HCT116 (cell line): ENCODE measurements around the gene LOXHD1. TPM values are rescaled to one million over a fixed set of nuclear protein-coding genes. Genes with fewer than 3 reads are reported as not detected.

Experiments used
- ATAC-seq: fragments of 200-7000 bp; cut with Tn5 transposase; 2 replicates; pipeline ENCODE4 v1.9.1; 2020; ENCODE audit warnings: mild to moderate bottlenecking, moderate library complexity
- BruUV-seq: library from RNA; stranded (reverse); fragments of 400-500 nt; replicated peaks from 2 replicates; lab custom pipeline; 2021; lab: Mats Ljungman, UMichigan
- CTCF ChIA-PET: fragments of 300-600 bp; sonication (Branson Sonifier 250); formaldehyde crosslinking; loops from one replicate; lab custom pipeline; 2021; ENCODE audit warnings: antibody characterized with exemption; lab: Charles Lee
- POLR2A ChIA-PET: fragments of 300-600, 350-600 bp; sonication (Branson Sonifier 250); formaldehyde crosslinking; loops from one replicate; lab custom pipeline; 2021; ENCODE audit warnings: antibody characterized with exemption; lab: Charles Lee
- RAD21 ChIA-PET, 2 experiments: fragments of 300-600 bp; sonication (Branson Sonifier 250); formaldehyde crosslinking; loops; one replicate each; lab custom pipeline; 2023; ENCODE audit warnings: low total read pairs in 2 of 2; ENCODE audit not compliant: uncharacterized antibody in 2 of 2, unreplicated experiment in 2 of 2, low non-redundant PET in 1 of 2; lab: Charles Lee
- DNase-seq: peaks from one replicate; pipeline ENCODE4 v3.0.0-alpha.2; 2010; ENCODE audit warnings: low read depth, low spot score
- H2AFZ ChIP-seq: fragments of 200-600 bp; shearing (Covaris generic), sonication (generic); 2 replicates; pipeline ENCODE4 v1.6.1; 2017; ENCODE audit warnings: low read depth, mixed run types, mixed read lengths, antibody characterized with exemption, low read length; ENCODE audit not compliant: poor library complexity, severe bottlenecking
- H3K27ac ChIP-seq: 2 replicates; pipeline ENCODE4 v1.5.1; 2012; ENCODE audit warnings: low read depth, low read length
- H3K27me3 ChIP-seq: fragments of 200-600 bp; sonication (generic); 2 replicates; pipeline ENCODE4 v1.6.1; 2016; ENCODE audit warnings: mixed run types, low read length, mixed read lengths; ENCODE audit not compliant: insufficient read depth
- H3K36me3 ChIP-seq, 2 experiments: fragments of 200-500 bp in 1 of 2; fragments of 200-600 bp in 1 of 2; sonication (Bioruptor generic) in 1 of 2; sonication (generic) in 1 of 2; 2 replicates each; pipeline versions ENCODE4 v1.5.1 to v1.6.1; 2014 to 2016; ENCODE audit warnings: low read length in 2 of 2, inconsistent platforms in 1 of 2, mixed read lengths in 1 of 2, mixed run types in 1 of 2; ENCODE audit not compliant: insufficient read depth in 2 of 2, control insufficient read depth in 1 of 2
- H3K4me1 ChIP-seq, 2 experiments: fragments of 200-600 bp in 1 of 2; sonication (generic) in 1 of 2; 2 replicates each; pipeline versions ENCODE4 v1.5.1 to v1.6.1; 2012 to 2017; ENCODE audit warnings: low read length in 2 of 2, inconsistent platforms in 1 of 2, mild to moderate bottlenecking in 1 of 2, mixed read lengths in 1 of 2, mixed run types in 1 of 2, moderate library complexity in 1 of 2; ENCODE audit not compliant: insufficient read depth in 2 of 2, control insufficient read depth in 1 of 2
- H3K4me2 ChIP-seq: fragments of 200-600 bp; sonication (generic); 2 replicates; pipeline ENCODE4 v1.6.1; 2017; ENCODE audit warnings: mixed run types, low read length, mixed read lengths
- H3K4me3 ChIP-seq, 2 experiments: fragments of 200-600 bp in 1 of 2; sonication (generic) in 1 of 2; replicated peaks in 1 of 2; 2 replicates each; pipeline ENCODE4 v1.5.1; 2011 to 2016; ENCODE audit warnings: low read length in 2 of 2, control low read depth in 1 of 2, low read depth in 1 of 2, mild to moderate bottlenecking in 1 of 2, mixed read lengths in 1 of 2, mixed run types in 1 of 2
- H3K79me2 ChIP-seq: fragments of 200-600 bp; sonication (generic); 2 replicates; pipeline ENCODE4 v1.6.1; 2017; ENCODE audit warnings: mild to moderate bottlenecking, mixed run types, low read length, moderate library complexity, mixed read lengths; ENCODE audit not compliant: insufficient read depth
- H3K9ac ChIP-seq: fragments of 200-600 bp; sonication (generic); 2 replicates; pipeline ENCODE4 v1.6.1; 2016; ENCODE audit warnings: low read length, mixed read lengths
- H3K9me2 ChIP-seq: fragments of 200-600 bp; sonication (generic), shearing (Covaris generic); 2 replicates; pipeline ENCODE4 v1.6.1; 2017; ENCODE audit warnings: mixed run types, mild to moderate bottlenecking, moderate library complexity; ENCODE audit not compliant: insufficient read depth
- H3K9me3 ChIP-seq, 2 experiments: fragments of 200-500 bp in 1 of 2; fragments of 200-600 bp in 1 of 2; sonication (Bioruptor generic) in 1 of 2; sonication (generic) in 1 of 2; 2 replicates each; pipeline ENCODE4 v1.6.1; 2014 to 2017; ENCODE audit warnings: low read length in 2 of 2, mixed read lengths in 2 of 2, inconsistent platforms in 1 of 2, low read depth in 1 of 2, mild to moderate bottlenecking in 1 of 2, mixed run types in 1 of 2, moderate library complexity in 1 of 2; ENCODE audit not compliant: control insufficient read depth in 1 of 2, insufficient read depth in 1 of 2
- H4K20me1 ChIP-seq: fragments of 200-600 bp; sonication (generic), shearing (Covaris generic); 2 replicates; pipeline ENCODE4 v1.6.1; 2017; ENCODE audit warnings: mixed run types, mild to moderate bottlenecking, moderate library complexity; ENCODE audit not compliant: insufficient read depth
- CBX3 ChIP-seq: IDR thresholded peaks from 2 replicates; pipeline ENCODE4 v1.6.1; 2012; ENCODE audit warnings: low read depth
- CEBPB ChIP-seq: IDR thresholded peaks from 2 replicates; pipeline ENCODE4 v1.6.1; 2012; ENCODE audit warnings: low read depth
- ELF1 ChIP-seq: IDR thresholded peaks from 2 replicates; pipeline ENCODE4 v1.6.1; 2012; ENCODE audit warnings: low read depth, borderline replicate concordance
- EZH2phosphoT487 ChIP-seq: fragments of 200-600 bp; IDR thresholded peaks from 2 replicates; pipeline ENCODE4 v1.6.1; 2018; ENCODE audit warnings: antibody characterized with exemption, borderline replicate concordance
- MAX ChIP-seq: IDR thresholded peaks from 2 replicates; pipeline ENCODE4 v1.6.1; 2012
- POLR2AphosphoS5 ChIP-seq: IDR thresholded peaks from 2 replicates; pipeline ENCODE4 v1.6.1; 2011; ENCODE audit warnings: mild to moderate bottlenecking, low read depth, low read length, moderate library complexity
- SIN3A ChIP-seq: IDR thresholded peaks from 2 replicates; pipeline ENCODE4 v1.6.1; 2012; ENCODE audit warnings: low read depth
- SP1 ChIP-seq: IDR thresholded peaks from 2 replicates; pipeline ENCODE4 v1.6.1; 2012; ENCODE audit warnings: low read depth
- TCF7L2 ChIP-seq: IDR thresholded peaks from 2 replicates; pipeline ENCODE4 v1.7.0; 2011; ENCODE audit warnings: borderline replicate concordance, inconsistent platforms; ENCODE audit not compliant: insufficient read depth, insufficient read length; ENCODE audit errors: extremely low read depth
- ZFX ChIP-seq: fragments of 450-650 bp; IDR thresholded peaks from 2 replicates; pipeline ENCODE4 v1.6.1; 2017
- ZNF274 ChIP-seq: fragments of 200-500 bp; sonication (Bioruptor generic); IDR thresholded peaks from 2 replicates; pipeline ENCODE4 v1.6.1; 2014; ENCODE audit warnings: mild to moderate bottlenecking, low read depth, low read length, inconsistent platforms
- intact Hi-C: fragments of 100-400 bp; cut with micrococcal nuclease; formaldehyde crosslinking; loops from 2 replicates; pipeline ENCODE4 v1.10.0; 2022
- total RNA-seq: library from RNA; stranded (reverse); gene quantifications from one replicate; pipeline ENCODE4 v1.2.1, GENCODE V29; 2021; ENCODE audit not compliant: unreplicated experiment

The LOXHD1 gene
- total RNA-seq, 1 experiment from 2014 or later, result not detected

GRCh38 chr18:46704816-46705215, 47.8 kb upstream of the LOXHD1 start:
- no TSS peak for BruUV-seq
- intact Hi-C loops, result no loop called here
- RAD21 ChIA-PET, result no interaction called here
- Histone ChIP-seq H3K9ac (no peak overlapping the region), H3K27ac (no peak overlapping the region), H3K4me2 (no peak overlapping the region), H3K9me3 (no peaks in the 10 kb centered on the region)
- DNase-seq, result no peak
- TF ChIP-seq SIN3A (no peak), ZNF274 (no peak)
- TF ChIP-seq, all 23 proteins: peak for 0
- ATAC-seq, result no peak
- Histone ChIP-seq H3K36me3 (no peaks in the 10 kb centered on the region), H3K27me3 (no peaks in the 10 kb centered on the region), H3K79me2 (no peaks in the 10 kb centered on the region), H3K4me1 (peaks cover 12 to 23% of the 10 kb centered on the region in 2 experiments), H2AFZ (no peak overlapping the region), H3K9me2 (no peaks in the 10 kb centered on the region), H3K4me3 (no peak overlapping the region), H4K20me1 (no peaks in the 10 kb centered on the region)
- CTCF ChIA-PET, result no interaction called here
- POLR2A ChIA-PET, result no interaction called here

- H3K4me1 ChIP-seq, result peaks cover 12 to 23% of the 10 kb centered on the region in 2 experiments
- H4K20me1 ChIP-seq, result no peaks in the 10 kb centered on the region
- ATAC-seq, result no peak
- no peak overlapping the region for H3K27ac ChIP-seq
- ChIA-PET POLR2A (no interaction called here), CTCF (no interaction called here), RAD21 (no interaction called here)
- no peak for DNase-seq
- no peak overlapping the region for H3K4me3 ChIP-seq
- no peak overlapping the region for H3K9ac ChIP-seq
- no peaks in the 10 kb centered on the region for H3K79me2 ChIP-seq
- no peaks in the 10 kb centered on the region for H3K9me2 ChIP-seq
- no TSS peak for BruUV-seq
- H3K27me3 ChIP-seq, result no peaks in the 10 kb centered on the region
- H2AFZ ChIP-seq, result no peak overlapping the region
- intact Hi-C loops, result no loop called here
- TF ChIP-seq ZFX (no peak), ZNF274 (no peak), SP1 (no peak), CBX3 (no peak), EZH2phosphoT487 (no peak), MAX (no peak), POLR2AphosphoS5 (no peak), TCF7L2 (no peak), ELF1 (no peak), SIN3A (no peak), CEBPB (no peak)
- H3K9me3 ChIP-seq, result no peaks in the 10 kb centered on the region
- no peaks in the 10 kb centered on the region for H3K36me3 ChIP-seq
- H3K4me2 ChIP-seq, result no peak overlapping the region
These were observed 47.2 kb upstream of the LOXHD1 start for GRCh38 chr18:46704189-46704588.
